Hematopoietic multipotent progenitor cell treated with erythropoietin and hydrocortisone succinate and interleukin-3 and kit ligand, for 8 days (in vitro differentiated cells): ENCODE data around the gene PROX1.

Experiments used
- DNase-seq: peaks from one replicate; pipeline ENCODE4 v3.0.0-alpha.2; 2015

PROX1 gene

GRCh38 chr1:214026985-214027384 lies 39.2 kb downstream of the PROX1 start:
- no peak for DNase-seq

- DNase-seq = no peak
These were observed 39.7 kb downstream of the PROX1 start for GRCh38 chr1:214027498-214027897.

DNA sequence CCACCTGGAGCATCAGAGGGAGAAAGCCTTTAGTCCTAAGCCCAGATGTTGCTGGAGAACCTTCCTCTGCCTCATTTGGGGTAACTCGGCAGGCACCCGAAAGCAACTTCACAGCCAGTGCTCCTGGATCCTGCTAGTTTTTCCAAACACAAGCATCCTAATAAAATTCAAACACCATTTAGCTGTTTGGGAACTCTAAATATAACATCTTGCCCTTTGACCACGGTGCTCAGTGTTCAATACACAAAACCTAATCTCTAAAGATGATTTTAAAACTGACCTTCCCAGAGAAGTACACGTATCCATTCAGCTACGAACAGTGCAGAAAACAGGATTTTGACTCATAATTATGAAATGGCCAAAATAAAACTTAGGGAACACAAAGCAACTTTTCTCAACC lies 40.3 kb downstream of the PROX1 start:
- DNase-seq = no peak

GRCh38 chr1:214028649-214029406 lies 41.1 kb downstream of the PROX1 start:
- DNase-seq = no peak

- DNase-seq = no peak
These were observed 42.0 kb downstream of the PROX1 start for GRCh38 chr1:214029796-214030195.

GRCh38 chr1:214031267-214031650 lies 43.5 kb downstream of the PROX1 start:
- DNase-seq = no peak

- no peak for DNase-seq
These were observed 49.7 kb downstream of the PROX1 start for GRCh38 chr1:214037468-214037867.

- DNase-seq = no peak
These were observed 51.7 kb downstream of the PROX1 start for GRCh38 chr1:214039394-214040018.

- DNase-seq = no peak
These were observed 55.4 kb downstream of the PROX1 start for GRCh38 chr1:214043167-214043566.

- DNase-seq = no peak
These were observed 56.9 kb downstream of the PROX1 start for GRCh38 chr1:214044438-214045214.

DNA sequence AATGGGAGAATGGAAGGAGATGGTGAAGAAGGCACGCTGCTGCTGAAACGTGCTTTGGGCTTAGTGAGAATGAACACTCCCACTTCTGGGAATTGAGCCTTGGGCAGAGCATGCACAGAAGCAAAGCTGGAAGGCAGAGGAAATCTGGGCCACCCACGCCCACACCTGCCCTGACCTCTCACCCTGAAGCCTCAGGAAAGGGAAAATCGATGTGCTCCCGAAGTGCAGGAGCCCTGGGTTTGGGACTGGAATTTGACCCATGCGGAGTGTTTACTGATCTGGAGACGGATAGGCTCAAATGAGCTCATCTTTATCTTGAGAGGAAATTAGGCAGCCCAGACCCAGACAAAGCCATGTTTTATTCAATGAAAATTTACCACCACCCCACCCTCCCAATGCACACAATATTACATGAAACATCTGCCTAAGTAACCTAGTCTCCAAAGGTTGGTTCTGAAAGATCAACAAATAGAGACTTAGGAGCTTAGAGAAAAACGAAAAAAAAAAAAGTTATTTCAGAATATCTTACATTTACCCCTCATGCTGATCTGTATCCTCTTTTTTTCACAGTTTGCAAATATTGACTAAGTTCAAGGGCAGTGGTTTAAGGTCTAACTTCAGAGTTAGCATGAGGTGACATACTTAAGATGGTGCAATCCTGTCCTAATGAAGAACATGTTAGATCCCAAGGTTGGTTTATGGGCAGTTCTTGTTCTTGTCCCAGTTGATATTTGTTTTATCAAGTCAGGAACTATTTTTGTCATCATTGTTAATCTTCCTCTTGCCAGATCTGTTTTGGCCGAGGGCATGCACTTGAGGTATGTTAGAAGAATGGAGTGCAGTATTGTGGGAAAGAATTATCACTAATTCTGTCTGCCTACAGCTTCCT lies 63.0 kb downstream of the PROX1 start:
- DNase-seq = no peak

DNA sequence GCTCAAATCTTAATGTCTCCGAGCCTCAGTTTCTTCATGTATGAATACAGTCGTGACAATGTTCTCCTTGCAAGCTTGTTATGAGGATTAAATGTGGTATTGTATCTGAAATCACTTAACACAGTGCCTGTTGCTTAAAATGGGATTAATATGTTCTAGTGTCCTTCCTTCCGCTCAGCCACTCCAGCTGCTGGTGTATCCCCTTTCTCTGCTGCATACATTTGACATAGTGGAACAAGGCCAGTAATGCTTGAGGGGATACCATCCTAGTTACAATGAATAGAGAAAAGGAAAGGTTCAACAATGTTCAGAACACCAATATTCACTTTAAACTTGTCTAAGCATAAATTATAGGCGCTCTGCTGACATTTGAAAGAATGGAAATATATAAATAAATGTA lies 64.0 kb downstream of the PROX1 start:
- no peak for DNase-seq

GRCh38 chr1:214058076-214058475 lies 70.3 kb downstream of the PROX1 start:
- DNase-seq = no peak

GRCh38 chr1:214066190-214066589 lies 78.4 kb downstream of the PROX1 start:
- DNase-seq = no peak

DNA sequence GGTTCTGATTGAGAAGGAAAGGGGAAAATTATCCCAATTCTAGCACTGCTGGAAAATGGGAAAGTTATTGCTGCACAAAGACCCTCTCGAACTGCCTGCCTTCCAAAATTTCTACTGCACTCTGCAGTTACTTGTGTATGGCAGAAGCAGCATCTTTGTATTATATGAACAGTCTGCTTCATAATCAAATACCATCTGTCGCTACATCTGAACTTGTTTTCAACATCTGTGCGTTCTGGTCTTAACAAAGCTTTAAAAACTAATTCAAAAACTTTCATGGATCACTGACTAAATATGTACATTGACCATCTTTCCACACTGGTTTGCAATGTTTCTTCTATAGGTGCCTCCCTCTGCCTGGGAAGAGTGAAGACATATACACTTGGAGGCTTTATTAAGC lies 79.2 kb downstream of the PROX1 start:
- no peak for DNase-seq

DNA sequence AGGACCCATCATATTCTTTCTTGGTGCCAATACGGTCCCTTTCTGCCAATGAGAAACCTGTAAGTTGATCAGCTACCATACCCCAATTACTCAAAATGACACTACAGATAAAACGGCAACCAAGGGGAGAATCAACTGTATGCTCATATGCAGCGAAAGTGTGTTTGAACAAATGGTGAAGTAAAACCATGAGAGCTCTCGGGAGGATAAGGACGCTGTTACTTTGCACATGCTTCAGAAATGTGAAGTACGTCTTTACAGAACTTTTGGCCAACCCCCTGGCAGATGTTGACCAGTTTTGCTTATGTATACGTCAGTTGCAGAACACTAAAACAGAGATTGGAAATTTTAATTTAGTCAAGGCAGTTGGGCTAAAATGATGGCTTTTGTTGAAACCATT lies 79.6 kb downstream of the PROX1 start:
- no peak for DNase-seq

- no peak for DNase-seq
These were observed 80.3 kb downstream of the PROX1 start for GRCh38 chr1:214067853-214068703.

GRCh38 chr1:214068979-214069378 lies 81.2 kb downstream of the PROX1 start:
- DNase-seq = no peak

GRCh38 chr1:214071469-214071868 lies 83.7 kb downstream of the PROX1 start:
- no peak for DNase-seq

DNA sequence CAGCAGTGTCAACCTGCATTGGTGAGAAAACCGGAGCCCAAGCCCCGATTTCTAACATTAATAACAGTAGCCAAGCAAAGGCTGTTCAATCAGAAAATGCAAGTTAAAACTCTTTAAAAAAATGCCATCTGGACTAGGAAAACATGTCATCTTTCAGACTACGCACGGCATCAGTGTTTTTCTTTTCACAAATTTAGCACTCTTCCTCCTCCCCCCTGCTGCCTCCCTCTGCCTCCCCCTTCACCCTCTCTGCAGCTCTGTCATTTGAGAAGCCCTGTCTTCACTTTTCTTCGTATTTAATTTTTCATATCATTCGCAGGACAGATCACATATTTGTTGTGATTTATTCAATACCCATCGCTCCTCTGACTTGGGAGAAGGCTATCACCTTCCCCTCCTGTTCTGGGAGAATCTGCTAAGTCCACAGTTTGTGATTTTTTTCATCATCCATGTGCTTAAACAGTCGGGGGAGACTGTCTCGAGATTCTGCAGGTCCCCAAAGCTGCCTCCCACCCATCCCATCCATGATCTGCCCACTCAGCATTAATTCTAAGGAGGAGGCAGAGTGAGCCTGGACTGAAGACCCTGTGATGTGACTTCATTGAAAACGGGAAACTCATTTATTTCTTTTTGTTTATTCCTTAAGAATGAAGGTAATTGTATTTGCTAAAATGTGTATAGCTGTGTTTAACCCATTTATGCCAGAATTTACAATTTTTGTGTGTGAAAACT lies 84.8 kb downstream of the PROX1 start:
- DNase-seq = no peak

DNA sequence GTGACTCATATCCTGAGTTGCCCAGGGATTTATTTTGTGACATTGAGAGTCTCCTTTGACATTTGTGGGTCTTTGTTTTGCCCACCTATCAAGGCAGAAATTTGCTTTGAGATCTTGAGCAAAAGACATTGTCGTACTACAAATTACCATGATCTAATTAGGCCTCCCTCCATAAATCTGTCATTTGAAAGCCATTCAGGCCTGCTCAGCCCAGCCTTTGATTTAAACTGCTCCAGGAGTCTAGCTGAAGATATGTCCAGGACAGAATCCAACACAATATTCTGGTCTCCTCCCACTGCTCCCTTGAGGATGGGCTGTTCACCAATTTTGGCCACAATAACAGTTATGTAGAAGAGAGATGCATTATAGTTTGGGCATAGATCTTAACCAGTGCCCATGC lies 86.7 kb downstream of the PROX1 start:
- DNase-seq = no peak
